NCI-H1417 (cell line): ENCODE measurements around the gene WDR90.
A peak's percentile ranks its signal among the peaks of the same experiment; 100 is the strongest.
"Not testable (repeated sequence)": the region's sequence is repeated elsewhere in the genome, so short reads cannot be mapped to it uniquely, and the experiment has no call there.

Source experiments
- DNase-seq, 3 experiments: peaks; one replicate each; lab custom pipeline; 2025; lab: John Stamatoyannopoulos, UW

The WDR90 gene

GRCh38 chr16:689175-689897 is 40.2 kb downstream of the WDR90 start:
- DNase-seq = no peak

GRCh38 chr16:691242-691641 is 42.1 kb downstream of the WDR90 start:
- not testable (repeated sequence) for DNase-seq

GRCh38 chr16:692356-693108 is 43.4 kb downstream of the WDR90 start:
- DNase-seq = no peak

DNA sequence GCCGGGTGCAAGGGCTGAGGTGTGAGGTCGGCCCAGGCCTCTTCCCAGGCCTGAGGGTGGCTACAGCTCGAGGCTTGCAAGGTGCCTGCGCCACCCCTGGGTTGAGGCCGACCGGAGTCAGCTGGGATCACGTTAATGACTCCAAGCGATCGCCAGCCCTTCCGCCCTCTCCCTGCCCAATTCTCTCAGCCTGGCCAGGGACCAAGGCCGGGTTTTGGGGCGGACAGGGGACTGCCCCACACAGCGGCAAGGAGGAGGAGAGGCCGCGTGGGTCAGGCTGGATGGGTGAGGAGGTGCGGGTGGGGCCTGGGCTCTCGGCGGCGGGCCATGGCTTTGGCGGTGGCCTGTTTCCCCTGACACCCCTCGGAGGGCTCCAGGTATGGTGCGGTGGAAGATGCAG is 44.2 kb downstream of the WDR90 start:
- DNase-seq = no peak

- DNase-seq = no peak
Observed at GRCh38 chr16:693766-694165, 44.6 kb downstream of the WDR90 start.

- peak in 2 of 3 experiments; percentile 55 to 59 for DNase-seq
Observed at GRCh38 chr16:694187-694862, 45.2 kb downstream of the WDR90 start.

GRCh38 chr16:694863-695354 is 45.7 kb downstream of the WDR90 start:
- no peak for DNase-seq

GRCh38 chr16:695355-696089 is 46.4 kb downstream of the WDR90 start:
- DNase-seq = peak; percentile 86 to 96 (median 94)

DNA sequence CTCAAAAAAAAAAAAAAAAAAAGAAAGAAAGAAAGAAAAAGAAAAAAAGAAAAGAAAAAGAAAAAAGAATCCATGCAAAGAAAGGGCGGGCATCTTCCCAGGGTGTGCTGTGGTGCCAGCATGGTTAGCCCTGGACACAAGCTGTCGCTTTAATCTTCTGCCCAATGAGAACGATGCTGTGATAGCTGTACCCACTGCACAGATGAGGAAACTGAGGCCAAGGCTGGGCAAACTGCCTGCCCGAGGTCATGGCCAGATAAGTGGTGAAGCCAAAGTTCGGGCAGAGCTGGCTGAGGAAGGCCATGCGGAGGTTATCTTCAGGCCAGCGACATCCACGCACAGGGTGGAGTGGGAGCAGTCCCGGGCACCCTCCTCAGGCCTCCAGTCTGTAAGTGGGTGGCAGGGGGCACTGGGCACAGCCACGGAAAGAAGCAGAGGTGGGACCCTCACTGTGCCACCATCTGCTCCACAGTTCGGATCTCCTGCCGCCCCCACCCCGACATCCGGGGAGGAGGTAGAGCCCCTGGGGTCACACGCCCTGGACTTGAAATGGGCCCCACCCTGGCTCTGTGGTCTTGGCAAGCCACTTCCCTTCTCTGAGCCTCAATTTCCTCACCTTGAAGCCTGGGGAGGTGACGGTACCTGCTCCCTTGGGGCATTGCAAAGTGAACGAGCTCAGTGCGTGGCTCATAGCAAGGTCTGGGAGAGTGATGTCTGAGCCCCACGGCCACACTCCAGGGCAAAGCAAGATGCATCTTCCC is 49.9 kb downstream of the WDR90 start:
- DNase-seq = no peak

GRCh38 chr16:700684-701584 is 51.8 kb downstream of the WDR90 start:
- no peak for DNase-seq

DNA sequence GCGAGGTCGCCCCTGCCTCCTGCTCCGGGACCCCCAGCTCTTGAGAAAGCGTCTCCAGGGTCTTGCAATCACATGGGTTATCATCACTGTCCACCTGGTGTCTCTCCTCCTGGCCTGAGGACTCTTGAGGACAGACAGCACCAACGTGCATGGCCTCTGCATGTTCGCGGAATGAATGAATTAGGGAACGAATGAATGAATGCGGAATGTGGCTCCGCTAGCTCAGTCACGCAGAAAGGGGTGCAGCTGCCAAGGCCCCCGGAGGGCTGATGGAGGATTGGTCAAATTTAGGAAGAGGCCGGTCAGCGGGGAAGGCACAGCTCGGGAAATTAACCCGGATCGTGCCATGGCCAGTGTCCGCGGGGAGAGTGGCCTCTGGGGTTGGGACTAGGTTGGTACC is 53.2 kb downstream of the WDR90 start:
- DNase-seq = no peak

DNA sequence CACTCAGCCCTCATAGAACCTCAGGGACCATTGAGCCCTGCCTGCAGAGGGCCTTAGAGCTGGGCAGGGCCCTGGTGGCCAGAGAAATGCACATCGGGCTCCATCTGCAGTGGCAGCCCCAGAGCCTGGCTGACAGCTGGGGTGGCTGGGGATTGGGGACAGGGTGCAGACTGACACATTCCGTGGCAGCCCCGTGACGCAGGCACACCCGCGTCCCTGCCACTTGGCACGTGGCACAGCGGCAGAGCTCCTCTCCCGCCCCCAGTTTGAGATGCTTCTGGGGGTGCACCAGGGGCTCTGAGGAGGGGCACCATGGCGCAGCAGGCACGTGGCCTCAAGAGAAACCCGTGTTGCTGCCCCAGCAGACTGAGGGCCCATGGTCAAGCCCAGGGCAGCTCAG is 54.2 kb downstream of the WDR90 start:
- DNase-seq = no peak

- no peak for DNase-seq
Observed at GRCh38 chr16:704047-704446, 54.9 kb downstream of the WDR90 start.

GRCh38 chr16:704552-705380 is 55.6 kb downstream of the WDR90 start:
- DNase-seq = peak in 2 of 3 experiments; percentile 47 to 54

- peak; percentile 88 to 98 (median 92) for DNase-seq
Observed at GRCh38 chr16:705431-706188, 56.4 kb downstream of the WDR90 start, which contains the start of gene FBXL16. Gene FBXL16 (minus strand): TSS chr16:705801. CDS start chr16:697405, 8,396 bp downstream.

DNA sequence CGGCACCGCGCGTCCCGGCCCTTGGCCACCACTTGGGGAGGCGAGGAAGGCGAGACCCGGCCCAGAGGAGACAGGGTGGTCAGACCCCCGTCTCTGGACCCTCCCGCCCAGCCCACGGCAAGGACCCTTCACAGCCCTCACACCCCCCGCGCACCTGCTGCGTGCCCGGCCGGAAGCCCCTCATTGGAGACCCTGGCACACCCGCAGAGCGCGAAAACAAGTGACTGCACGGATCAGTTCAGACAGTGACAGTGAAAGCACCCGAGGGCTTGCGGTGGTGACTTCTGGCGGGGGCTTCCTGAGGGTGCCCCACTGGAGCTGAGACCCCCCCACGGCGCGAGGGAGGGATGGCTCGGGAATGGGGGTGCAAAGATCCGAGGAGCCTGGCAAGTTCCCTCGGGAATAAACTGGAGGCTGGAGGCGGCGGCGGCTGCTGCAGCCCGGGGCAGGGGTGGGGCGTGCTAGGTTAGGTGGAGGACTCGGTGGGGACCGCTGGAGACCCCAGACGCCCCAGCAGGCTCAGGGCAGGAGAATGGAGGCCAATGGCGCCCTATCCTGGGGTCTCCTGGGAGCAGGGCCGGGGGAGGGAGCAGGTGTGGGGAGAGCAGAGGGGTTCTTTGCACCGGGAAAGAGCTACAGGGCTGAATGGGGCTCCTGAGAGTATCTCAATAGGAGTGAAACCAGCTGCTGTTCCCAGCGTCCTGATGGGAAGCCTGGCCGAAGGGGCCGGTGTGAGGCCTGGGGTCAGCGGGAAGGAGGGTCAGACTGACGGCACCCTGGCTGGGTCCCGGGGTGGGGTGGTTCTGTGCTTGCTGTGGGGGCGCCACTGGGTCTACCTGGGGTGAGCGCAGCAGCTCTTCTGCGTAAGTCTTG is 57.3 kb downstream of the WDR90 start:
- DNase-seq = peak; percentile 41 to 81 (median 79)

DNA sequence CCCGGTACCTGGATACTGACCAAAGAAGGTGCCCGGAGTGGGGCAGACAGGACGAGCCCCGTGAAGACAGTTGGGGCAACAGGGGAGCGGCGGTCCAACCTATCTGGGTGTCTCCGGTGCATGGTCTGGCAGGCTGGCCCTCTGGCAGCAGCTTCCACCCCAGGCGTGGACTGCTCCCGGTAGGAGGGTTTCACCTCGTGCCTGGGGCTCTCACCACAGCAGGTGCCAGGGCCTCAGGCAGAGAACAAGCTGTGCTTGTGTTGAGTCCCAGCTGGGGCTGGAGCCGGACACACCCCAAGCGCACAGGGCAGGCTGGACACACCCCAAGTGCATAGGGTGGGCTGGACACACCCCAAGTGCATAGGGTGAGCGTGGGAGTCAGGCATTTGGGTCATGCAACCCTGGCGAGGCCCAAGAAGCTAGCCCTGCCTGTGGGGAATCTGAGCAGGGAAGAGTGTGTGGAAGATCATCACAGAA is 57.9 kb downstream of the WDR90 start:
- peak; percentile 25 to 69 (median 66) for DNase-seq
